H1 (cell line): ENCODE data around the gene RASEF. TPM values are rescaled to one million over a fixed set of nuclear protein-coding genes. Genes with fewer than 3 reads are reported as not detected.

Experiments
- CTCF ChIA-PET: fragments of 300-600 bp; sonication (Branson Sonifier 250); formaldehyde crosslinking; loops from one replicate; lab custom pipeline; 2021; ENCODE audit not compliant: partially characterized antibody; lab: Charles Lee
- POLR2A ChIA-PET: fragments of 300-600 bp; sonication (Branson Sonifier 250); formaldehyde crosslinking; loops from one replicate; lab custom pipeline; 2021; ENCODE audit warnings: inconsistent platforms; ENCODE audit not compliant: partially characterized antibody; lab: Charles Lee
- DNase-seq, 2 experiments: peaks; one replicate each; pipeline versions ENCODE4 v3.0.0 to v3.0.0-alpha.2; 2010 to 2022; ENCODE audit warnings: low spot score in 2 of 2, low read depth in 1 of 2, mixed read lengths in 1 of 2
- FAIRE-seq: peaks from 2 replicates; lab custom pipeline; 2011; peaks lifted over from hg19 to GRCh38; lab: Jason Lieb, UNC
- H2AFZ ChIP-seq: 2 replicates; pipeline ENCODE4 v1.8.1; 2012; ENCODE audit warnings: low read length, inconsistent platforms
- H2AK5ac ChIP-seq: 2 replicates; pipeline ENCODE4 v1.6.1; 2013; ENCODE audit warnings: low read depth, low read length
- H2BK120ac ChIP-seq: replicated peaks from 2 replicates; pipeline ENCODE3; 2013; ENCODE audit warnings: low read depth, low read length, inconsistent platforms
- H2BK12ac ChIP-seq: 2 replicates; pipeline ENCODE4 v1.6.1; 2013; ENCODE audit warnings: low read depth, low read length
- H2BK15ac ChIP-seq: 2 replicates; pipeline ENCODE4 v1.6.1; 2013; ENCODE audit warnings: low read length
- H2BK20ac ChIP-seq: 2 replicates; pipeline ENCODE4 v1.6.1; 2013; ENCODE audit warnings: low read length
- H2BK5ac ChIP-seq: 2 replicates; pipeline ENCODE4 v1.6.1; 2013; ENCODE audit warnings: low read depth, low read length
- H3K14ac ChIP-seq: 2 replicates; pipeline ENCODE4 v1.6.1; 2013; ENCODE audit warnings: inconsistent platforms; ENCODE audit not compliant: insufficient read length
- H3K18ac ChIP-seq: 2 replicates; pipeline ENCODE4 v1.6.1; 2013; ENCODE audit warnings: low read length; ENCODE audit errors: extremely low read depth
- H3K23ac ChIP-seq: 2 replicates; pipeline ENCODE4 v1.6.1; 2013; ENCODE audit warnings: inconsistent platforms; ENCODE audit not compliant: insufficient read length
- H3K23me2 ChIP-seq: 2 replicates; pipeline ENCODE4 v1.6.1; 2013; ENCODE audit warnings: low read depth, low read length
- H3K27ac ChIP-seq: 2 replicates; pipeline ENCODE4 v1.6.1; 2011; ENCODE audit warnings: low read depth, low read length, inconsistent platforms
- H3K27me3 ChIP-seq, 4 experiments: replicated peaks in 1 of 4; 1 replicate in 1 of 4; 2 replicates in 3 of 4; pipeline versions ENCODE4 v1.6.1 to v1.8.1; 2011 to 2013; ENCODE audit warnings: low read length in 3 of 4, mild to moderate bottlenecking in 3 of 4, inconsistent platforms in 2 of 4, mixed read lengths in 2 of 4, moderate library complexity in 1 of 4; ENCODE audit not compliant: control insufficient read depth in 3 of 4, insufficient read depth in 3 of 4; ENCODE audit errors: extremely low read depth in 1 of 4
- H3K36me3 ChIP-seq, 4 experiments: 2 replicates each; pipeline versions ENCODE4 v1.6.1 to v1.8.1; 2011 to 2013; ENCODE audit warnings: mild to moderate bottlenecking in 4 of 4, low read length in 3 of 4, moderate library complexity in 2 of 4, control low read depth in 1 of 4, inconsistent platforms in 1 of 4; ENCODE audit not compliant: insufficient read depth in 4 of 4, control insufficient read depth in 2 of 4
- H3K4ac ChIP-seq: replicated peaks from 2 replicates; pipeline ENCODE3; 2013; ENCODE audit warnings: low read length, low read depth, mixed read lengths, inconsistent platforms; ENCODE audit not compliant: insufficient read length
- H3K4me1 ChIP-seq, 4 experiments: replicated peaks in 1 of 4; 1 replicate in 1 of 4; 2 replicates in 3 of 4; pipeline versions ENCODE4 v1.6.1 to v1.8.1; 2011 to 2013; ENCODE audit warnings: low read length in 3 of 4, inconsistent platforms in 2 of 4, mixed read lengths in 1 of 4; ENCODE audit not compliant: insufficient read depth in 4 of 4, control insufficient read depth in 3 of 4
- H3K4me2 ChIP-seq, 2 experiments: 2 replicates each; pipeline versions ENCODE4 v1.6.1 to v1.8.1; 2011 to 2013; ENCODE audit warnings: low read depth in 2 of 2, low read length in 2 of 2, control low read depth in 1 of 2, inconsistent platforms in 1 of 2, mild to moderate bottlenecking in 1 of 2; ENCODE audit not compliant: insufficient read depth in 1 of 2
- H3K4me3 ChIP-seq, 4 experiments: fragments of 200-600, 300-600 bp in 1 of 4; sonication (generic), shearing (Covaris generic), sonication (Bioruptor Twin) in 1 of 4; 2 replicates each; pipeline versions ENCODE4 v1.5.1 to v1.8.1; 2011 to 2016; ENCODE audit warnings: low read length in 4 of 4, low read depth in 3 of 4, control low read depth in 2 of 4, inconsistent platforms in 2 of 4, mild to moderate bottlenecking in 2 of 4, mixed read lengths in 1 of 4, moderate library complexity in 1 of 4; ENCODE audit not compliant: insufficient read depth in 2 of 4; ENCODE audit errors: extremely low read depth in 1 of 4
- H3K56ac ChIP-seq: replicated peaks from 2 replicates; pipeline ENCODE3; 2013; ENCODE audit warnings: low read depth, mild to moderate bottlenecking, mixed read lengths, low read length, inconsistent platforms; ENCODE audit not compliant: insufficient read length
- H3K79me1 ChIP-seq: 2 replicates; pipeline ENCODE4 v1.6.1; 2013; ENCODE audit warnings: low read depth, low read length, control low read depth
- H3K79me2 ChIP-seq, 2 experiments: 2 replicates each; pipeline versions ENCODE4 v1.6.1 to v1.8.1; 2012 to 2013; ENCODE audit warnings: low read length in 2 of 2, mild to moderate bottlenecking in 2 of 2, inconsistent platforms in 1 of 2; ENCODE audit not compliant: insufficient read depth in 2 of 2, control insufficient read depth in 1 of 2
- H3K9ac ChIP-seq, 4 experiments: replicated peaks in 1 of 4; 1 replicate in 1 of 4; 2 replicates in 3 of 4; pipeline versions ENCODE4 v1.6.1 to v1.8.1; 2011 to 2013; ENCODE audit warnings: low read depth in 3 of 4, low read length in 3 of 4, control low read depth in 2 of 4, mild to moderate bottlenecking in 2 of 4, moderate library complexity in 2 of 4, inconsistent platforms in 1 of 4; ENCODE audit errors: extremely low read depth in 1 of 4
- H3K9me3 ChIP-seq, 2 experiments: 2 replicates each; pipeline versions ENCODE4 v1.6.1 to v1.8.1; 2012 to 2013; ENCODE audit warnings: mild to moderate bottlenecking in 2 of 2, moderate library complexity in 2 of 2, control low read depth in 1 of 2, inconsistent platforms in 1 of 2, low read depth in 1 of 2, low read length in 1 of 2, mixed read lengths in 1 of 2; ENCODE audit not compliant: insufficient read depth in 2 of 2
- H4K20me1 ChIP-seq, 2 experiments: replicated peaks in 1 of 2; 2 replicates each; pipeline versions ENCODE3 to v1.8.1; 2011 to 2013; ENCODE audit warnings: inconsistent platforms in 2 of 2, low read length in 2 of 2, mild to moderate bottlenecking in 1 of 2; ENCODE audit not compliant: insufficient read depth in 2 of 2, control insufficient read depth in 1 of 2
- H4K5ac ChIP-seq: 2 replicates; pipeline ENCODE4 v1.6.1; 2013; ENCODE audit warnings: low read length, low read depth, mixed read lengths, inconsistent platforms; ENCODE audit not compliant: insufficient read length
- H4K8ac ChIP-seq: 2 replicates; pipeline ENCODE4 v1.8.0; 2013; ENCODE audit warnings: mild to moderate bottlenecking, moderate library complexity, low read length, inconsistent platforms; ENCODE audit not compliant: insufficient read depth; ENCODE audit errors: extremely low read depth
- H4K91ac ChIP-seq: replicated peaks from 2 replicates; pipeline ENCODE3; 2013; ENCODE audit warnings: low read length, mixed read lengths, inconsistent platforms; ENCODE audit not compliant: insufficient read length
- ASH2L ChIP-seq: fragments of 200-600, 300-600 bp; sonication (generic); IDR thresholded peaks from one replicate; pipeline ENCODE4 v1.7.1; 2017; ENCODE audit warnings: low read length
- BACH1 ChIP-seq: IDR thresholded peaks from 2 replicates; pipeline ENCODE4 v1.6.1; 2012; ENCODE audit warnings: low read length, improper control_type of control experiment
- CBX5 ChIP-seq: fragments of 300-800, 300-1000 bp; sonication (generic); IDR thresholded peaks from 2 replicates; pipeline ENCODE4 v1.7.1; 2016; ENCODE audit warnings: antibody characterized with exemption, low read length, low read depth
- EZH2 ChIP-seq: fragments of 200-600 bp; sonication (generic); IDR thresholded peaks from 2 replicates; pipeline ENCODE4 v1.7.1; 2012; ENCODE audit warnings: low read depth, mild to moderate bottlenecking, moderate library complexity, low read length, inconsistent platforms; ENCODE audit not compliant: severe bottlenecking
- POU5F1 ChIP-seq: IDR thresholded peaks from 2 replicates; pipeline ENCODE4 v1.6.1; 2011; ENCODE audit warnings: low read depth, mild to moderate bottlenecking, low read length, moderate library complexity
- RAD21 ChIP-seq, 2 experiments: IDR thresholded peaks in 1 of 2; conservative IDR thresholded peaks in 1 of 2; 2 replicates each; pipeline ENCODE4 v1.6.1; 2011; ENCODE audit warnings: low read depth in 2 of 2, low read length in 2 of 2, improper control_type of control experiment in 1 of 2, inconsistent platforms in 1 of 2, mild to moderate bottlenecking in 1 of 2, moderate library complexity in 1 of 2
- RXRA ChIP-seq: IDR thresholded peaks from 2 replicates; pipeline ENCODE4 v1.6.1; 2011; ENCODE audit warnings: low read depth, mild to moderate bottlenecking, low read length, moderate library complexity; ENCODE audit not compliant: insufficient read depth
- SIN3A ChIP-seq, 2 experiments: IDR thresholded peaks in 1 of 2; conservative IDR thresholded peaks in 1 of 2; 2 replicates each; pipeline ENCODE4 v1.6.1; 2011 to 2012; ENCODE audit warnings: low read length in 2 of 2, improper control_type of control experiment in 1 of 2, low read depth in 1 of 2, mild to moderate bottlenecking in 1 of 2
- TEAD4 ChIP-seq: IDR thresholded peaks from 2 replicates; pipeline ENCODE4 v1.6.1; 2012; ENCODE audit warnings: low read depth, low read length, inconsistent platforms, mixed read lengths
- USF2 ChIP-seq: IDR thresholded peaks from 2 replicates; pipeline ENCODE4 v1.6.1; 2011; ENCODE audit warnings: low read length, improper control_type of control experiment
- WGBS, 2 experiments: shearing (Covaris generic) in 1 of 2; methylation state at CpG; one replicate each; pipeline versions ENCODE4 v1.1.6 to v1.1.7; 2013 to 2015; ENCODE audit warnings: low lambda C conversion rate in 2 of 2, mixed read lengths in 2 of 2, inconsistent platforms in 1 of 2, low coverage in 1 of 2, missing lambda C conversion rate in 1 of 2; ENCODE audit not compliant: insufficient replicate concordance in 2 of 2, insufficient coverage in 1 of 2, insufficient read length in 1 of 2; ENCODE audit errors: extremely low coverage in 1 of 2, missing lambda C conversion rate in 1 of 2; 5-methylcytosine and 5-hydroxymethylcytosine counted together
- polyA plus RNA-seq, 7 experiments: library from polyadenylated mRNA; depleted of rRNA in 3 of 7; stranded (reverse) in 5 of 7; unstranded in 2 of 7; fragments of >200 nt in 5 of 7; fragments of 200-250 nt in 2 of 7; gene quantifications; 1 replicate in 5 of 7; 2 replicates in 1 of 7; 4 replicates in 1 of 7; pipeline versions ENCODE4 v1.2.1 to v1.2.3, GENCODE V29; 2011 to 2013; ENCODE audit warnings: missing spikeins in 2 of 7, mixed read lengths in 2 of 7
- total RNA-seq: library from RNA; stranded (reverse); fragmentation: NEBNext Ultra II Directional; extraction: Animal tissue kit (Norgen Biotek cat#: 25700); gene quantifications from 2 replicates; pipeline ENCODE4 v1.2.1, GENCODE V29; 2021

RASEF gene
- total and polyA plus RNA-seq, 2 of the 8 experiments (the other 6 are each of a cell fraction or from before 2014, with no cell fraction given) = 1.1 to 4.6 TPM

- Histone ChIP-seq H3K36me3 (no peaks in the 10 kb centered on the region), H3K4me2 (no peak overlapping the region), H3K4me1 (no peaks in the 10 kb centered on the region; a peak in 1 of 7 replicates), H3K9me3 (no peaks in the 10 kb centered on the region), H3K23me2 (no peaks in the 10 kb centered on the region), H4K5ac (no peak overlapping the region), H2AFZ (no peak overlapping the region), H2BK15ac (no peak overlapping the region), H3K79me1 (no peaks in the 10 kb centered on the region), H3K27ac (no peak overlapping the region), H4K91ac (no peak overlapping the region), H4K20me1 (no peaks in the 10 kb centered on the region), H3K18ac (no peak overlapping the region), H4K8ac (no peak overlapping the region), H2BK20ac (no peak overlapping the region), H2AK5ac (no peak overlapping the region), H2BK12ac (no peak overlapping the region), H2BK5ac (no peak overlapping the region), H3K23ac (no peak overlapping the region), H3K56ac (no peak overlapping the region), H3K4me3 (no peak overlapping the region), H3K9ac (no peak overlapping the region), H3K79me2 (no peaks in the 10 kb centered on the region), H3K27me3 (no peaks in the 10 kb centered on the region), H3K4ac (no peak overlapping the region), H3K14ac (no peak overlapping the region), H2BK120ac (no peak overlapping the region)
- FAIRE-seq (no peak), DNase-seq (no peak)
- ChIA-PET CTCF (no interaction called here), POLR2A (no interaction called here)
- 99% methylated on average over 7 of the region's 7 CpGs; no CpG with 5 or more reads in 1 of the 2 experiments for WGBS, 2 experiments
- TF ChIP-seq TEAD4 (no peak), RAD21 (IDR thresholded peaks at IDR 0.05 in 1 of 2, conservative IDR thresholded peaks at IDR 0.05 in 1 of 2; ENCODE audit: low read depth in 2 of 2, low read length in 2 of 2) (no peak), POU5F1 (no peak), USF2 (no peak), RXRA (no peak), BACH1 (no peak), SIN3A (conservative IDR thresholded peaks at IDR 0.05 in 1 of 2, IDR thresholded peaks at IDR 0.05 in 1 of 2; ENCODE audit: low read depth in 1 of 2, low read length in 2 of 2) (no peak), CBX5 (no peak), EZH2 (no peak), ASH2L (no peak)
Observed at GRCh38 chr9:83029531-83030137, 33.3 kb downstream of the RASEF start.
